HG02798 (cell line): Measurements from ENCODE around the gene C3.
"Not testable (repeated sequence)": the region's sequence is repeated elsewhere in the genome, so short reads cannot be mapped to it uniquely, and the experiment has no call there.

Experiments
- ATAC-seq: cut with Tn5 transposase; IDR thresholded peaks from one replicate; pipeline ENCODE4 v1.9.1; 2021; ENCODE audit warnings: mild to moderate bottlenecking; ENCODE audit not compliant: unreplicated experiment, poor library complexity

The C3 gene

DNA sequence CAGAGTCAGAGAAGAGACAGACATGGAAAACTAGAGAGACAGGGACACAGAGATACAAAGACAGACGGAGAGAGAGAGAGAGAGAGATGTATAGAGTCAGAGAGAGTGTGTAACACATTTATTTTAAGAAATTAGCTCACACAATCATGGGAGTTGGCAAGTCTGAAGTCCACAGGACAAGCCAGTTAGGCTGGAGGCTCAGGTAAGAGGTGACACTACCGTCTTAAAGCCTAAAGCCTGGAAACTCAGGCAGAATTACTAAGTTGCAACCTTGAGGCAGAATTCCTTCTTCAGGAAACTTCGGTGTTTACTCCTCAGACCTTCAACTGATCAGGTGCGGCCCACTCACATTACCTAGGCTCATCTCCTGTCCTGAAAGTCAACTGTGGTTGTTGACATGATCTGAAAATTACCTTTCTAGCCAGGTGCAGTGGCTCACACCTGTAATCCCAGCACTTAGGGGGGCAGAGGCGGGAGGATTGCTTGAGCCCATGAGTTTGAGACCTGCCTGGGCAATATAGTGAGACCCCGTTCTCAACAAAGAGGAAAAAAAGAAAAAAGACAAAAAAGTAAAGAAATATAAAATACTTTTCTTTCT is 47.7 kb downstream of the C3 start:
- no peak for ATAC-seq

DNA sequence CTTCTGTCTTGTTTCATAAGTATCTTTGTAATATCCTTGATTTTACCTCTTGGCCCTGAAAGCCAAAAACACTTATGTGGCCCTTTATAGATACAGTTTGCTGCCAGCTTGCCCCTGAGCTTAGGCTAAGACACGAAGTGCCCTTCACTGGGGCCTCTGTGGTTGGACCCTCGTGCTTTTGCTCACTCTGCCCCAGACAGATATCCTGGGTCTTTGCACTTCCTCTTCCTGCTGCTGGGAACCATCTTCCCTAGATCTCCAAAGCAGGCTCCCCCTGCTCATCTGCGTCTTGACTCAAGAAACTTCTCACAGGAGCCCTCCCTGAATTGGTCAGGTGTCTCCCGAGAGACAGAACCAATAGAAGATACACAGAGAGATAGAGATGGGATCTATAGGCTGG is 48.5 kb downstream of the C3 start:
- ATAC-seq, result no peak

GRCh38 chr19:6668691-6669090 is 51.8 kb downstream of the C3 start:
- ATAC-seq, result no peak

DNA sequence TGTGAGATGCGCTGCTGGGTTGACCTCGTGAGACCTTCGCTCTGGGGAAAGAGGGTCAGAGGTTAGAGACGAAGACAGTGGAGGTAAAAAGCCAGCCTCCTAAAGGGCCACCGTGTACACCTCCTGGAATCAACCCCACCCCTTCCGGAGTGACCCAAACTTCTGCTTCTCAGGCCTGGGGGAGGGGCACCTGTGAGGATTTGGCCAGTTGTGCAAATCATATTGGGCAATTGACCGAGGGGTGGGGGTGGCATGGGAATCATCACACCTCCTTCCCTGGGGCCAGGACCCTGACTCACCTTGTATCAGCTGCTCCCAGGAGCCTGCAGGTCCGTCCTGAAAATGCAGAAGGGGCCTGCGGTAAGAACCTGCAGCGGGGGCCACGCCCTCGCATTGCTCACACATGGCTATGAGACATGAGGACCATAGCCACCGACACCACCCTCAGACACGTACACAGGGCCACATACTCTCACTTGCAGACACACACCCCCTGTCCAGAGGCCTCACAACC is 53.3 kb downstream of the C3 start:
- ATAC-seq, result no peak

- ATAC-seq, result no peak
Measured at GRCh38 chr19:6664916-6665315, 55.5 kb downstream of the C3 start.

- no peak for ATAC-seq
Measured at GRCh38 chr19:6663236-6664201, 56.9 kb downstream of the C3 start.

DNA sequence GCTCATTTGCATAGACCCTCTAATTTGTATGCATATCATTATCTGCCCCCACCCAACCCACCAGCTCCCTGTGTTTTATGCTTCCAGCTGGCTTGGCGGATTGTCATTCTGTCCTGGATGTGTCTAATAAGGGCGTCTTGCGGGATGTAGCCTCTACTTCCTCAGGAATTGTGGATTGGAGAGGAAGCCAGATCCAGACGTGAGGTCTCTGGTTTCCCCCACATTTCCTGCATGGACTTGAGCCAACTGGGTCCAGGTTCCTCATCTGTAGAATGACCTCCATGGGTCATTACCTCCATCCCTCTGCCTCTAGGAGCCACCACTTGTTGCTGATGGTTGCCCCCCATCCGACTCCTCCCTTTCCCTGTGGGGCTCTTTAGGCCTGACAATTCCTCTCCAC is 57.7 kb downstream of the C3 start:
- ATAC-seq, result no peak

DNA sequence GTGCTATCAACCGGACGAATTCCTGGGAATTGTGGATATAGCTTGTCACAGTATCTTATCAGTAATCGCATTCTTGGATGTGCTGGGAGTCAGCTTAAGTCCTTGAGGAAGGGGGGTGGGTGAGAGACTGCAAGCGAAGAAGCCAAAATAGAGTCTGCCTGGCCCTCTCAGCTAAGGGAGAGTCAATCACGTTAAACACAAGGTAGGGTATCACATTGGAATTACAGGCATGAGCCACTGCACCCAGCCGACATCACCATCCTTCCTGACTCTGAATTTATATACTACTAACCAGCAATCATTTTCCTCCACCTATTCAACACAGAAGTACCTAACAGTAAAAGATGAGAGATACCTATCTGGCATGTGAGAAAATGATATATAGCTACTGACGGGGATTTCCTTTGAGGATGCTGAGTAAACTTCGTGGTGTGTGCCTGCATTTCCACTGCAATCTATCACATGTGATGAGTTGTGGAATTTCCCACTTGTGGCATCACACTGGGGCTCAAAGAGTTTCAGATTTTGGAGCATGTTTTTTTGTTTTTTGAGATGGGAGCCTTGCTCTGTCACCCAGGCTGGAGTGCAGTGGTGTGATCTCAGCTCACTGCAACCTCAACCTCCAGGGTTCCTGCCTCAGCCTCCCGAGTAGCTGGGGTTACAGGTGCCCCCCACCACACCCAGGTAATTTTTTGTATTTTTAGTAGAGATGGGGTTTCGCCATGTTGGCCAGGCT is 58.8 kb downstream of the C3 start:
- ATAC-seq, result not testable (repeated sequence)

DNA sequence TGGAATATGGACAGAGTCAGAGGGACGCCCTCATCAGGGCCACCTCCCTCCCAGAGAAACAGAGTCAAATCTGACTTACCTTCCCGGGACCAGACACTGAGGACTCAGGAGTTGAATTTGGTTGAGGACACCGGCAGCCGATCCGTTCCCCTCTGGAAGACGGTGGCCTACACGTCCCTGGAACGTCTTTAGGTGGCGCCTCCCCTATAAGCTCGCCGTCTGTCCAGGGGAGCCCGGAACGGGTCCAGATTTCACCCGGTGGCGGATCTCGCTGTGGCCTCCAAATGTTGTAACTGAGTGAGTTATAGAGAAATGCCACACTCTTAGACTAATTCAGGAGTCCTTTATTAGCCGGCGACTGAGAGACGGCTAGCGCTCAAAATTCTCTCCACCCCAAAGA is 59.5 kb downstream of the C3 start:
- ATAC-seq, result no peak

- not testable (repeated sequence) for ATAC-seq
Measured at GRCh38 chr19:6656390-6656789, 64.1 kb downstream of the C3 start.

GRCh38 chr19:6654347-6655310 is 65.8 kb downstream of the C3 start:
- no peak for ATAC-seq

GRCh38 chr19:6652805-6653094 is 67.7 kb downstream of the C3 start:
- ATAC-seq, result no peak

DNA sequence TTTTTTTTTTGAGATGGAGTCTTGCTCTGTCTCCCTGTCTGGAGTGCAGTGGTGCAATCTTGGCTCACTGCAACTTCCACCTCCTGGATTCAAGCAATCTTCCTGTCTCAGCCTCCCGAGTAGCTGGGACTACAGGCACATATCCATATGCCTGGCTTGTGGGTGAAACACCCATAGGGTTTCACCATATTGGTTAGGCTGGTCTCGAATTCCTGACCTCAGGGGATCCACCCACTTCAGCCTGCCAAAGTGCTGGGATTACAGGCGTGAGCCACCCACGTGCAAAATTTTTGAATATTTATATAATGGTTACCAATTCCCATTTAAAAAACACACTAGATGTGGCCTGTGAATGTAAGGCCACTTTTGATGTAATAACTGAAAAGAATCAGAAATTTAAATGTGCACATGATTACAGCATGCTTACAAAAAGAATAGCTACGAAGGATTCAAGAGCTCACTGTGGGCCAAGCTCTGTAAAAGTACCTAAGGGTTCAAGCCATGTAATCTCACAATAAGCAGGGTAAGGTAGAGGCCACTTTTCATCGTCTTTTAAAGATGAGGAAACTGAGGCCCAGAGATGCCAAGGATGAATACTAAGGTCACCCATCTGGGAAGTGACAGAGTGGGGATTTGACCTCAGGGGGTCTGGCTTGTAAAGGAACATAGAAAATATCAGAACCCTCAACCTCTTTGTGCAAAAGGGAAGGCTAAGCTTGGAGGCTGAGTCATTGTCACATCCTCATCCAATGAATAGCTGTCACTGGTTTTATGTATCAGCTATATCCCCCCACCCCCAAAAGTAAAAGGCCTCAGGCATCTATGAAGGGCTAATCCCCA is 68.3 kb downstream of the C3 start:
- ATAC-seq, result no peak

DNA sequence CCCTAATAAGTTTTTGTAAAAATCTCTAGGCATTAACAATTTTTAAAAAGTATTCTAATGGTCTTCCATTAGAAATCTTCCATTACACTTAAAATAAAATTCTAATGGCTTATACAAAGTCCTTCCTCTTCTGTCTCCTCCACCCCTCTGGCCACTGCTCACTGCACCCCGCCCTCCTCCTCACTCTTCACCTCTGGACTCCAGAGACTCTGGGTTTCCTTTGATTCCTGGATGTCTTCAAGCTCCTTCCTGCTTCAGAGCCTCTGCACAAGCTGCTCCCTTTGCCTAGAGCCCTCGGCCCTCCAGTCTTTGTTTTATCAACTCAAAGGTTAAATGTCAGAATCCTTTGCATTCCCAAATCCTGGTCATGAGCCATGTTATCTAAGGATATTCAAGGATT is 71.3 kb downstream of the C3 start:
- no peak for ATAC-seq

DNA sequence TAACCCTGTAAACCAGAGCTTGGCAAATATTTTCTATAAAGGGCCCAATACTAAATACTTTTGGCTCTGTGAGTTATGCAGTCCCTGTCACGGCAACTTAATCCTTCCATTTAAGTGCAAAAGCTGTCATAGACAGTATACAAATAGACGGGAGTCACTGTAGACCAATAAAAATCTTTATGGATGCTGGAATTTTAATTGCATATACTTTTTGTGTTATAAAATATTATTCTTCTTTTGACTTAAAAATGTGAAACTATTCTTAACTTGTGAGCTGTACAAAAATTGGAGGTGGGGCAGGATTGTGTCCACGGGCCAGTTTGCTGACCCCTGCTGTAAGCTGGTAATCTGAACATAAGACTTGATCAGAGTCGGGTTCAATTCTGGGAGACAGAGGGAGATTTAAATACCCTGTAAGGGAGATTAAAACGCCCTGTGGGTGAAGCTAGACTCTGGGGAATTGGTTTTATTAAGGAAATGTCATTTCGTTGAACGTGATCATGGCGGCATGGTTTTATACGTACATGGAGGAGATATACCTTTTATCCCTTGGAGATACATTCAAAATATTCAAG is 72.2 kb downstream of the C3 start:
- ATAC-seq, result no peak

GRCh38 chr19:6644796-6645195 is 75.7 kb downstream of the C3 start:
- no peak for ATAC-seq

DNA sequence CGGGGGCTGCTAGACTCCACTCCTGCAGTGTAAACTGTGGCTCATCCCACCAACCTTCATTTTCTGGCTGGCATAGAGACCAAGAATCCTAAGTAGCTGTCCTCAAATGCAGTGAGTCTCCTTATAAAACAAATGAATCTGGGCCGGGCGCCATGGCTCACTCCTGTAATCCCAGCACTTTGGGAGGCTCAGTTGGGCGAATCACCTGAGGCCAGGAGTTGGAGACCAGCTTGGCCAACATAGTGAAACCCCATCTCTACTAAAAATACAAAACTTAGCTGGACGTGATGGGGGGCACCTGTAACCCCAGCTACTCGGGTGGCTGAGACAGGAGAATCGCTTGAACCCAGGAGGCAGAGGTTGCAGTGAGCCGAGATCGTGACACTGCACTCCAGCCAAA is 80.1 kb downstream of the C3 start:
- ATAC-seq, result not testable (repeated sequence)

- ATAC-seq, result no peak
Measured at GRCh38 chr19:6639439-6639838, 81.0 kb downstream of the C3 start.

GRCh38 chr19:6633456-6633813 is 87.0 kb downstream of the C3 start:
- not testable (repeated sequence) for ATAC-seq
